KBM-7 (cell line): ENCODE data around the gene EPB41L2.
"Not testable (repeated sequence)": the region's sequence is repeated elsewhere in the genome, so short reads cannot be mapped to it uniquely, and the experiment has no call there.

Source experiments
- DNase-seq: peaks from one replicate; pipeline ENCODE4 v3.0.0-alpha.2; 2015
- in situ Hi-C: fragments of 300-500 bp; cut with MboI; formaldehyde crosslinking; loops from 2 replicates; pipeline ENCODE4 v1.14.3; 2020; ENCODE audit warnings: low sequenced_read_pairs, low pct_unique_long_range_greater_than_20kb, mixed read lengths

EPB41L2 gene

GRCh38 chr6:130933712-130934200 lies 129.3 kb downstream of the EPB41L2 start:
- in situ Hi-C loops: no loop called here
- DNase-seq: no peak

DNA sequence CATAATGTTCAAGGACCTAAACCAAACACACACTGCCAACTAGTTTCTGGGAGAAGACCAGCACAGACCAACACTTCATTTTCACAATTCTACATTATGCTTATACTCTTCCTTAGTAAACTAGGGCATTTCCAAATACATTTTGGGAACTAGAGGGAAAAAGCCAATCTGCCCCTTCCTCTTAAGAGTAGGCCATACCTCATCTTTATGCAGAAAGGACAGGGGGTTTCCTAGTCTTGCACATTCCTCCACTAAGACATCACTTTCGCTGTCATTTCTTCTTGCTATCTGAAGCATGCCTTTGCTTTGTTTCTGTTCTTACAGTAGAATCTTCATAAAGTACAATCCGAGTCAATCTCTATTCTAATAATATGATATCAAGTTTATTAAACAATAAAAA lies 130.1 kb downstream of the EPB41L2 start:
- no peak for DNase-seq
- in situ Hi-C loops: no loop called here

GRCh38 chr6:130932438-130932837 lies 130.6 kb downstream of the EPB41L2 start:
- in situ Hi-C loops: no loop called here
- DNase-seq: no peak

DNA sequence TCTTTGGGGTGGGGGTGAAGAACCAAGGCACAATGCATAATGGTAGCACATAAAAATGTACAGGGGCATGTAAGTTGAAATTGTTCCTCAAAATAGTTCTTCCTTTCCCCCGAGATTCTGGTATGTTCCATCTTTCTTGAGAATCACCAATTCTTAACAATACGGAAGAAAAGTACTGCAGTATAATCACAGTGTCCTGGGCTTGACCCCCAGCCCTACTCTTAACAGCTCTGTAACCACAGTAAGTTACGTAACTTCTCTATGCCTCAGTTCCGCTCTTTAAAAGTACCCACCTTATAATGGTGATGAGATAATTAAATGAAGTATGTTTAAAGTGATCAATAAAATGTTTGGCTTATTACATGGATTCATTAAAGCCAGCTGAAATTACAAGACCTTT lies 131.4 kb downstream of the EPB41L2 start:
- in situ Hi-C loops: no loop called here

GRCh38 chr6:130929036-130929678 lies 133.9 kb downstream of the EPB41L2 start:
- no peak for DNase-seq

More for the DNA sequence above, 131.4 kb downstream of the EPB41L2 start:
- peak; percentile 70 for DNase-seq

GRCh38 chr6:130928158-130928912 lies 134.7 kb downstream of the EPB41L2 start:
- peak; percentile 71 for DNase-seq
- in situ Hi-C loops: no loop called here

More at GRCh38 chr6:130929036-130929678, 133.9 kb downstream of the EPB41L2 start:
- in situ Hi-C loops: no loop called here

DNA sequence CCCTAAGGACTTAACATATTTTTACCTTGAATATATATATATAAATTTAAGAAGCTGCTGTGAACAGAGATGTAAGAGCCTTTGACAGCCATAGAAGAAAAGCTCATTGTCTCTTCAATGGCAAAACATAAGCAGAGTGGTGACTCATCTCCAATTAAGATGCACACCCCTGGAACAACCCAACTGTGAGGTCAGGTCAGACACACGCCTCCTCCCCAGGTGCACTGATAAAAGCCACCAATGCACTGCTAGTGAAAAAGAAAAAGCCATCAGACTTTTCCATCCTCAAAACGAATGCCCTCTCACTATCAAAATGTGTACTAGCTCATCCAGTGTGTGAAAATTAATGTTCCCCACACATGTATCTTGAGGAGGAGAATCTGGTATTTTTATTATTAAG lies 135.7 kb downstream of the EPB41L2 start:
- DNase-seq: no peak
- in situ Hi-C loops: no loop called here

DNA sequence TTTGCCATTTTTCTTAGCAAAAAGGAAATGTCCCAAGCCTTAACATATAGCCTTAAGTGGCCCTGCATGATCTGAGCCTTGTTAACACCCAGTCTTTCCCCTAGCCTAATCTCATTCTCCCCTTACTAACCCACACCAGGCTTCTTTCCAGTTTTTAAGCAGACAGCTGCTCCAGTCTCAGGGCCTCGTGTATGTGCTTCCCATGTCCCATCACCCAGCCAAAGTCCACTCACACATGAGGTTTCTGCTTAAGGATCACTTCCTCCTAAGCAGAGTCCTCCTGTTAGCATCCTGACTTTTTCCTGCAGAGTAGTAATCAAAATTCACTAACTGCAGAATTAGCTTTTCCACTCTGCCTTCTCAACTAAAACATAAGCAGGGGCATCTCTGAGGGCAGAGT lies 139.7 kb downstream of the EPB41L2 start:
- in situ Hi-C loops: no loop called here
- no peak for DNase-seq

GRCh38 chr6:130922922-130923321 lies 140.1 kb downstream of the EPB41L2 start:
- DNase-seq: peak; percentile 22
- in situ Hi-C loops: no loop called here

DNA sequence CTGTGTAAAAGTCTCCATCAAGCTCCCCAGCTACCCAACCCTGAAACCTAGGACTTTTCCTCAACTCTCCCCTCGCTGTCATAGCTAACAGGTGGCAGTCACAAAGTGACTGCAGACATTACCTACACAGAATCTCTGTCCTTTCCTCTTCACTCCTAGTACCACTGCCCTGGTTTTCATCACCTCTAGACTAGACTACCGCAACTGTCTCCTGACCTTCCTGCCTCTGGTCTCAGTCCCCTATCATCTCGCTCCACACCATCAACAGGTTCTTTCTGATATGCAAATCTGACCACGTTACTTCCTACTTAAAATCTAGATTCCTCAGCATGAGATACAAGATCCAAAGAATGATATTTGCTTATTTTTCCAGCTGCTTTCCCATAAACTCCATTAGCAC lies 142.1 kb downstream of the EPB41L2 start:
- no peak for DNase-seq
- in situ Hi-C loops: no loop called here

GRCh38 chr6:130918171-130918570 lies 144.9 kb downstream of the EPB41L2 start:
- no peak for DNase-seq
- in situ Hi-C loops: no loop called here

GRCh38 chr6:130915606-130916005 lies 147.4 kb downstream of the EPB41L2 start:
- DNase-seq: not testable (repeated sequence)

GRCh38 chr6:130913120-130913519 lies 149.9 kb downstream of the EPB41L2 start:
- DNase-seq: peak; percentile 59
- in situ Hi-C loops: no loop called here

More at GRCh38 chr6:130915606-130916005, 147.4 kb downstream of the EPB41L2 start:
- in situ Hi-C loops: not testable (repeated sequence)

GRCh38 chr6:130912434-130912833 lies 150.6 kb downstream of the EPB41L2 start:
- DNase-seq: no peak
- in situ Hi-C loops: no loop called here

DNA sequence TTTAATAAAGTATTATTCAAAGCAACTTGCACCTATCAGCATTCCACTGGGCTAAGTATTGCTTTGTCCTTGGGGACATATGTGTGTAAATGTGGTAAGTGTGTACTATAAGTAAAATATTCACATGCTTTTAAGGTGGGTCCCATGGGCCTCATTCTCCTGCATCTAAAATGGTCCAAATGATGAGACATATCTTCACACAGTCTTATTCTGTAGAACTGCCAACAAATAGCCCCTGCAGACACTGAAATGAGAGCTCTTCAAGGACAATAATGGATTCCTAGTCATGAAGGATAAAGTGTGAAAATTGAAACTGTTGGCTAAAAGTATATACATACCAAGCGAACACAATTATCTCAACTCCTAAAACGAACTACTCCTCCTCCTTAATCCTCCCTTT lies 154.1 kb downstream of the EPB41L2 start:
- in situ Hi-C loops: no loop called here
- no peak for DNase-seq

- in situ Hi-C loops: no loop called here
- no peak for DNase-seq
These were observed 154.9 kb downstream of the EPB41L2 start for GRCh38 chr6:130908188-130908587.

DNA sequence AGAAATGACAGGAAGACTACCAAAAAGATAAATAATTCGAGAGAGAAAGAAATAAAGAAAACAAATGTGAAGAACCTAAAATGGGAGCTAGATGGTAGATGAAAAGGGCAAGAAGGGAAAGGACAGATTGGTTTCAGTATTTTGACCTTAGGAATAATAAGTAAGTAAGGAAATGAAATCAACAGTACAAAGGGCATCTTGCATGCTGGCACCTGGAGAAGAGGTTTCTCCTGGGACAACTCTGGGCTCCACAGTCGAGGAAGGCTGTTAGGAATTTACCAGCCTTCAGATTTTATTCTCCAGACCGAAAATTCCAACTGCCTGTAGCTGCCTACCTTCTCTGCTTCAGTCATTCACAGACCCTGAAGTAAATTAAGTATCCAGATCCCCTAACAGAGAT lies 155.4 kb downstream of the EPB41L2 start:
- in situ Hi-C loops: no loop called here

DNA sequence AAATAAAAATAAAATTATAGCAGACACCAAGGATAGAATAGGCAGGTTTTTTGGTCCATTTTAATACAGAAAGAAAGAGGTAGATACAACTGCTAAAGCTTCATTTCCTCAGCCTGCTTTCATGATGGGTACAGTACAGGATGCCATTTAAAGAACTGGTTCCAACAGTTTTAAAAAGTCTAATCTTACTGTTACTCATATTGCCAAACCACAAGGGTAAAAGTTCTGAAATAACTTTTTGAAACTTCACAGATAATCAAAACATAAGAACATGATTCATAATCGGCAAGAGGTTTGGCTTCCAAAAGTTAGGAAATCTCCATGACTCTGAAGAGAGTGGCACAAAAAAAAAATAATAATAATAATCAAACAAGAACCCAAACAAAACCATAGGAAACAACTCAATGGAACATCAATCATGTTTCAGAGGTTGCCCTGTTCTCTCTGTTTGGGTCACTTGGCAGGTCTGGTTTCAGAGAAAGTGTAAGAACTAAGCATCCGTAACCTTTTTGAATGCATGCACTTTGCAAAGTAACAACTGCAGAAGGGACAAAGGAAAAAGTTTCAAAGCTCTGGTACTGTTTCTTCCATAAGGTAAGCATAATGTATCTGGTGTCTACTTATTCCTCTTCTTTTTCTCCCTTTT lies 156.2 kb downstream of the EPB41L2 start:
- in situ Hi-C loops: no loop called here
- DNase-seq: no peak

More for the DNA sequence above, 155.4 kb downstream of the EPB41L2 start:
- DNase-seq: no peak

GRCh38 chr6:130903602-130904001 lies 159.4 kb downstream of the EPB41L2 start:
- in situ Hi-C loops: no loop called here
- DNase-seq: no peak

GRCh38 chr6:130903007-130903406 lies 160.0 kb downstream of the EPB41L2 start:
- DNase-seq: no peak
- in situ Hi-C loops: no loop called here
